ENCODE measurements around the gene TANC1.
"Not testable (repeated sequence)": the region's sequence is repeated elsewhere in the genome, so short reads cannot be mapped to it uniquely, and the experiment has no call there.

TANC1 gene

GRCh38 chr2:159089543-159089942 is 121.1 kb downstream of the TANC1 start:
- no peak for DNase-seq (ENCODE audit: low spot score)

GRCh38 chr2:159090514-159091201 is 122.2 kb downstream of the TANC1 start:
- DNase-seq (ENCODE audit: low spot score), result no peak

GRCh38 chr2:159091381-159091780 is 122.9 kb downstream of the TANC1 start:
- no peak for DNase-seq (ENCODE audit: low spot score)

- DNase-seq (ENCODE audit: low spot score), result no peak
Observed at GRCh38 chr2:159091976-159092375, 123.5 kb downstream of the TANC1 start.

GRCh38 chr2:159093497-159093896 is 125.1 kb downstream of the TANC1 start:
- no peak for DNase-seq (ENCODE audit: low spot score)

- no peak for DNase-seq (ENCODE audit: low spot score)
Observed at GRCh38 chr2:159094173-159094737, 125.8 kb downstream of the TANC1 start.

GRCh38 chr2:159095813-159096212 is 127.4 kb downstream of the TANC1 start:
- no peak for DNase-seq (ENCODE audit: low spot score)

GRCh38 chr2:159096302-159096855 is 127.9 kb downstream of the TANC1 start:
- DNase-seq (ENCODE audit: low spot score), result not testable (repeated sequence)

- no peak for DNase-seq (ENCODE audit: low spot score)
Observed at GRCh38 chr2:159096901-159097300, 128.5 kb downstream of the TANC1 start.

- DNase-seq (ENCODE audit: low spot score), result no peak
Observed at GRCh38 chr2:159098361-159098760, 129.9 kb downstream of the TANC1 start.

- DNase-seq (ENCODE audit: low spot score), result no peak
Observed at GRCh38 chr2:159098921-159099411, 130.5 kb downstream of the TANC1 start.

GRCh38 chr2:159101755-159102489 is 133.5 kb downstream of the TANC1 start:
- no peak for DNase-seq (ENCODE audit: low spot score)

GRCh38 chr2:159103411-159103810 is 135.0 kb downstream of the TANC1 start:
- DNase-seq (ENCODE audit: low spot score), result no peak

- no peak for DNase-seq (ENCODE audit: low spot score)
Observed at GRCh38 chr2:159106109-159106508, 137.7 kb downstream of the TANC1 start.

GRCh38 chr2:159108181-159108893 is 139.9 kb downstream of the TANC1 start:
- no peak for DNase-seq (ENCODE audit: low spot score)

- no peak for DNase-seq (ENCODE audit: low spot score)
Observed at GRCh38 chr2:159109517-159109916, 141.1 kb downstream of the TANC1 start.

- no peak for DNase-seq (ENCODE audit: low spot score)
Observed at GRCh38 chr2:159110784-159111183, 142.3 kb downstream of the TANC1 start.

GRCh38 chr2:159111346-159111927 is 143.0 kb downstream of the TANC1 start:
- no peak for DNase-seq (ENCODE audit: low spot score)

- no peak for DNase-seq (ENCODE audit: low spot score)
Observed at GRCh38 chr2:159114835-159115234, 146.4 kb downstream of the TANC1 start.

GRCh38 chr2:159116922-159117321 is 148.5 kb downstream of the TANC1 start:
- no peak for DNase-seq (ENCODE audit: low spot score)

GRCh38 chr2:159117658-159118057 is 149.2 kb downstream of the TANC1 start:
- DNase-seq (ENCODE audit: low spot score), result no peak
